Measurements from ENCODE around the gene NUCB1.
"Not testable (repeated sequence)": the region's sequence is repeated elsewhere in the genome, so short reads cannot be mapped to it uniquely, and the experiment has no call there.

Gene NUCB1

DNA sequence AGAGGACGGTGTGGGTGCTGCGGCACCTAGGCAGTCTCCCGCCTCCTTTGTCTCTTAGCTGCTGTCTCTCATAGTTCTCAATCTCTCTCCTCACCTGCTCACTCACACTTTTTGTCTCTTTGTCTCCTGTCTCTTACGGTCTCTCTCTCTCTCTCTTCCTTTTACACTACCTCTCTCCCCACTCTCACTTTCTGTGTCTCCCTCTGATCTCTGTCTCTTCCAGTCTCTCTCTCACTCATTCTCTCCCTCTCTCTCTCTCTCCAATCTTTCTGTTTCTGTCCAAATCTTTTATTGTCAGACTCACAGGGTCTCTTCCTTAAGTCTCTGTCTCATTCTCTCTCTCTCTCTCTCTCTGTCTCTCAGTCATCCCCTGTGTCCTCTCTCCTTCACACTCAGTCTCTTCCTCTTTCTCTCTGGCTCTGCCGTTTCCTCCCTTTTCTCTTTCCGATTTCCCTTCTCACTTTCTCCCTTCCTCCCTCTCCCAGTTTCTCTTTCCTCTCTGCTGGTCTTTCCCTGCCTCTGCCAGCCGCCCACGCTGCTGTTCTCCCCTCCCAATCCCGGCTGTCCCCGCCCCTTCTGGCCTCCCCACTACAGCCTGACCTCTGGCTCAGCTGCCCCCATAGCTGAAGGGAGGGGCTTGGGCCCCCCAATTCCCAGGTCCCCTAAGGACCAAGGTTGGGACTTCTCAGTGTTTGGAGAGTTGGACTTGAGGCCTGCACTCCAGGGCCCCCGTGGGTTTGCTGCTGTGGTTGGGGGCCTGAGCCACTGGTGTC, 31.8 kb upstream of the NUCB1 start, which contains the start of gene PLEKHA4:
Gene PLEKHA4, minus strand, starts transcription at position 504 of the 773 bp plus-strand sequence. CDS start 997 bp downstream, outside the sequence.
- H3K27me3 ChIP-seq (ENCODE audit: low read depth): no peaks in the 10 kb centered on the region
- in situ Hi-C loops (cut with MboI; ENCODE audit: low sequenced_read_pairs): no loop called here
- no peaks in the 10 kb centered on the region for H3K9me3 ChIP-seq
- H3K4me1 ChIP-seq: peaks cover 16% of the 10 kb centered on the region
- no peak within 1 kb of the TSS for H3K4me3 ChIP-seq
- H3K36me3 ChIP-seq (replicated peaks): peaks cover 6% of the 10 kb centered on the region
- peak in 1 of 2 experiments; percentile 54 for DNase-seq (ENCODE audit: low spot score in 2 of 2)

DNA sequence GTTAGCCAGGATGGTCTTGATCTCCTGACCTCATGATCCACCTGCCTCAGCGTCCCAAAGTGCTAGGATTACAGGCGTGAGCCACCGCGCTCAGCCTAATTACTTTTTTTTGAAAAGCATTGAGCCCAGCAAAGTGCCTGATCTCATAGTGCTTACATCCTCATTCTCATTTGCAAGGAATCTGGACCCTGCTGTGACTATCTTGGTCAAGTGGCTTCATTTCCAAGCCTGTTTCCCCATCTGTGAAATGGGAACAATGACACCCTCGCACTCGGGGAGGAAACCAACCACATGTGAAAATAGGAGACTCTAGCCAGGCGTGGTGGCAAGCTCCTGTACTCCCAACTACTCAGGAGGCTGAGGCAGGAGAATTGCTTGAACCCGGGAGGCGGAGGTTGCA, 30.1 kb upstream of the NUCB1 start:
- H3K4me1 ChIP-seq: peaks cover 31% of the 10 kb centered on the region
- no peaks in the 10 kb centered on the region for H3K27me3 ChIP-seq (ENCODE audit: low read depth)
- no peak overlapping the region for H3K4me3 ChIP-seq
- H3K36me3 ChIP-seq (replicated peaks): peaks cover 24% of the 10 kb centered on the region
- no peaks in the 10 kb centered on the region for H3K9me3 ChIP-seq
- in situ Hi-C loops (cut with MboI; ENCODE audit: low sequenced_read_pairs): no loop called here
- DNase-seq (ENCODE audit: low spot score in 2 of 2): no peak

DNA sequence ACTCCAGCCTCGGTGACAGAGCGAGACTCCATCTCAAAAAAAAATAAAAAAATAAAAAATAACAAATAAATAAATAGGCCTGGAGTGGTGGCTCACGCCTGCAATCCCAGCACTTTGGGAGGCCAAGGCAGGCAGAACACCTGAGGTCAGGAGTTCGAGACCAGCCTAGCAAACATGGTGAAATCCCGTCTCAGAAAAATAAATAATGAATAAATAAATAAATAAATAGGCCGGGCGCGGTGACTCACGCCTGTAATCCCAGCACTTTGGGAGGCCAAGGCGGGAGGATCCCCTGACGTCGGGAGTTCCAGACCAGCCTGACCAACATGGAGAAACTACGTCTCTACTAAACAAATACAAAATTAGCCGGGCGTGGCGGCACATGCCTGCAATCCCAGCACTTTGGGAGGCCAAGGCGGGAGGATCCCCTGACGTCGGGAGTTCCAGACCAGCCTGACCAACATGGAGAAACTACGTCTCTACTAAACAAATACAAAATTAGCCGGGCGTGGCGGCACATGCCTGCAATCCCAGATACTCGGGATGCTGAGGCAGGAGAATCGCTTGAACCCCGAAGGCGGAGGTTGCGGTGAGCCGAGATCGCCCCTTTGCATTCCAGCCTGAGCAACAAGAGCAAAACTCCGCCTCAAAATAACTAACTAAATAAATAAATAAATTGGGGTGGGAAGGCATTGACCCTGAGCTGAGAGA, 28.5 kb upstream of the NUCB1 start:
- in situ Hi-C loops (cut with MboI; ENCODE audit: low sequenced_read_pairs); DNase-seq (ENCODE audit: low spot score in 2 of 2); H3K27me3 ChIP-seq (ENCODE audit: low read depth); H3K9me3 ChIP-seq: not testable (repeated sequence)
- peaks cover 43% of the 10 kb centered on the region for H3K4me1 ChIP-seq
- peak overlapping the region; percentile 96 for H3K4me3 ChIP-seq
- peaks cover 36% of the 10 kb centered on the region for H3K36me3 ChIP-seq (replicated peaks)

DNA sequence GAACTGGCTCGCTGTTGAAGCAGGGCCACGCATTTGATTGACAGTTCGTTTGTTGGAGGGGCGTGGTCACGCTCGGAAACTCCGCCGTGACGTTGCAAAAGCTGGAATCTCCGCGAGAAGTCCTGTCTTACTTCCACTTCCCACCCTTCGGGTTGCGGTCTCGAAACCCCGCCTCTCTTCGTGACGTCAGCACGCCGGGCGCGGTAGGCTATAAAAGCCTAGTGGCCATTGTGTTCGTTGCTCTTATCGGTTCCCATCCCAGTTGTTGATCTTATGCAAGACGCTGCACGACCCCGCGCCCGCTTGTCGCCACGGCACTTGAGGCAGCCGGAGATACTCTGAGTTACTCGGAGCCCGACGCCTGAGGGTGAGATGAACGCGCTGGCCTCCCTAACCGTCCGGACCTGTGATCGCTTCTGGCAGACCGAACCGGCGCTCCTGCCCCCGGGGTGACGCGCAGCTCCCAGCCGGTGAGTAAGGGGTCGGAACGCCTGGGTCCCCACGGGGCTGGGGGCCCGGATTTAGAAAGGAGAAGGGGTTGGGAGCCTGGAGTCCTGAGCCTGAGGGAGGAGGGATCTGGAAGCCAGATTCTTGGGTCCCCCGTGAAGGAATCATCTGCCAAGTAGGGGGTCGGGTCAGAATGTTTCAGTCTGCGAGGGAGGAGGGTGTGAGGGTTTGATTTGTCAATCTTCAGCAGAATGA, 27.8 kb upstream of the NUCB1 start, which contains the start of gene PPP1R15A:
Gene PPP1R15A, plus strand, starts transcription at position 240 of the 702 bp plus-strand sequence. CDS start 813 bp downstream, outside the sequence.
- H3K4me1 ChIP-seq: peaks cover 41% of the 10 kb centered on the region
- no peaks in the 10 kb centered on the region for H3K9me3 ChIP-seq
- peaks cover 36% of the 10 kb centered on the region for H3K36me3 ChIP-seq (replicated peaks)
- peak; percentile 93 to 97 for DNase-seq (ENCODE audit: low spot score in 2 of 2)
- no peaks in the 10 kb centered on the region for H3K27me3 ChIP-seq (ENCODE audit: low read depth)
- in situ Hi-C loops (cut with MboI; ENCODE audit: low sequenced_read_pairs): no loop called here
- H3K4me3 ChIP-seq: peak within 1 kb of the TSS; percentile 96

DNA sequence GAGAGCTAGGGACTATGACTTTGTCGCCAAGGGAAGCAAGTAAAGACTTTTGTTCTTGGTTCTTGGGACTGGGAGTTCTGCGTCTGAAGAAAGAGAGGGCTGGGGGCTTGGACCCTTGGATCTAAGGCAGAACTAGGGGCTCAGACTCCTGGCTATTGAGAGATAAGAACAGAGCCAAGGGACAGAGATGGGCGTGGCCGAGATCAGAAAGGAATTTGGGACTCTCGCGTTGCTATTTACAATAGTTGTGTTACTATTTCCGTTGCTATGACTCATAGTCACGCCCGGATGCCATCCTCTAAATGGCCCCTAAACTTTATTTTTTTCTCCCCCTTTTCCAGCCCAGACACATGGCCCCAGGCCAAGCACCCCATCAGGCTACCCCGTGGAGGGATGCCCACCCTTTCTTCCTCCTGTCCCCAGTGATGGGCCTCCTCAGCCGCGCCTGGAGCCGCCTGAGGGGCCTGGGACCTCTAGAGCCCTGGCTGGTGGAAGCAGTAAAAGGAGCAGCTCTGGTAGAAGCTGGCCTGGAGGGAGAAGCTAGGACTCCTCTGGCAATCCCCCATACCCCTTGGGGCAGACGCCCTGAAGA, 27.1 kb upstream of the NUCB1 start:
- in situ Hi-C loops (cut with MboI; ENCODE audit: low sequenced_read_pairs): no loop called here
- peaks cover 40% of the 10 kb centered on the region for H3K4me1 ChIP-seq
- peak overlapping the region; percentile 96 for H3K4me3 ChIP-seq
- H3K36me3 ChIP-seq (replicated peaks): peaks cover 36% of the 10 kb centered on the region
- no peaks in the 10 kb centered on the region for H3K27me3 ChIP-seq (ENCODE audit: low read depth)
- DNase-seq (ENCODE audit: low spot score in 2 of 2): peak; percentile 90 to 91
- H3K9me3 ChIP-seq: no peaks in the 10 kb centered on the region

DNA sequence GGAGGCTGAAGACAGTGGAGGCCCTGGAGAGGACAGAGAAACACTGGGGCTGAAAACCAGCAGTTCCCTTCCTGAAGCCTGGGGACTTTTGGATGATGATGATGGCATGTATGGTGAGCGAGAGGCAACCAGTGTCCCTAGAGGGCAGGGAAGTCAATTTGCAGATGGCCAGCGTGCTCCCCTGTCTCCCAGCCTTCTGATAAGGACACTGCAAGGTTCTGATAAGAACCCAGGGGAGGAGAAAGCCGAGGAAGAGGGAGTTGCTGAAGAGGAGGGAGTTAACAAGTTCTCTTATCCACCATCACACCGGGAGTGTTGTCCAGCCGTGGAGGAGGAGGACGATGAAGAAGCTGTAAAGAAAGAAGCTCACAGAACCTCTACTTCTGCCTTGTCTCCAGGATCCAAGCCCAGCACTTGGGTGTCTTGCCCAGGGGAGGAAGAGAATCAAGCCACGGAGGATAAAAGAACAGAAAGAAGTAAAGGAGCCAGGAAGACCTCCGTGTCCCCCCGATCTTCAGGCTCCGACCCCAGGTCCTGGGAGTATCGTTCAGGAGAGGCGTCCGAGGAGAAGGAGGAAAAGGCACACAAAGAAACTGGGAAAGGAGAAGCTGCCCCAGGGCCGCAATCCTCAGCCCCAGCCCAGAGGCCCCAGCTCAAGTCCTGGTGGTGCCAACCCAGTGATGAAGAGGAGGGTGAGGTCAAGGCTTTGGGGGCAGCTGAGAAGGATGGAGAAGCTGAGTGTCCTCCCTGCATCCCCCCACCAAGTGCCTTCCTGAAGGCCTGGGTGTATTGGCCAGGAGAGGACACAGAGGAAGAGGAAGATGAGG, 26.4 kb upstream of the NUCB1 start:
- Histone ChIP-seq H3K27me3 (ENCODE audit: low read depth) (no peaks in the 10 kb centered on the region), H3K36me3 (replicated peaks) (peaks cover 36% of the 10 kb centered on the region), H3K4me1 (peaks cover 33% of the 10 kb centered on the region), H3K4me3 (peak overlapping the region; percentile 96), H3K9me3 (no peaks in the 10 kb centered on the region)
- no peak for DNase-seq (ENCODE audit: low spot score in 2 of 2)
- in situ Hi-C loops (cut with MboI; ENCODE audit: low sequenced_read_pairs): no loop called here

DNA sequence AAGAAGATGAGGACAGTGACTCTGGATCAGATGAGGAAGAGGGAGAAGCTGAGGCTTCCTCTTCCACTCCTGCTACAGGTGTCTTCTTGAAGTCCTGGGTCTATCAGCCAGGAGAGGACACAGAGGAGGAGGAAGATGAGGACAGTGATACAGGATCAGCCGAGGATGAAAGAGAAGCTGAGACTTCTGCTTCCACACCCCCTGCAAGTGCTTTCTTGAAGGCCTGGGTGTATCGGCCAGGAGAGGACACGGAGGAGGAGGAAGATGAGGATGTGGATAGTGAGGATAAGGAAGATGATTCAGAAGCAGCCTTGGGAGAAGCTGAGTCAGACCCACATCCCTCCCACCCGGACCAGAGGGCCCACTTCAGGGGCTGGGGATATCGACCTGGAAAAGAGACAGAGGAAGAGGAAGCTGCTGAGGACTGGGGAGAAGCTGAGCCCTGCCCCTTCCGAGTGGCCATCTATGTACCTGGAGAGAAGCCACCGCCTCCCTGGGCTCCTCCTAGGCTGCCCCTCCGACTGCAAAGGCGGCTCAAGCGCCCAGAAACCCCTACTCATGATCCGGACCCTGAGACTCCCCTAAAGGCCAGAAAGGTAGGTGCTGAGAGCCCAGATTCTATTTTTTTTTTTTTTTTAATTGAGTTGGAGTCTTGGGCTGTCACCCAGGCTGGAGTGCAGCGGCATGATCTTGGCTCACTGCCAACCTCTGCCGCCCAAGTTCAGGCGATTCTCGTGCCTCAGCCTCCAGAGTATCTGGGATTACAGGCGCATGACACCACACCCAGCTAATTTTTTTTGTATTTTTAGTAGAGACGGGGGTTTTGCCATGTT, 25.6 kb upstream of the NUCB1 start:
- peaks cover 33% of the 10 kb centered on the region for H3K4me1 ChIP-seq
- peaks cover 36% of the 10 kb centered on the region for H3K36me3 ChIP-seq (replicated peaks)
- H3K27me3 ChIP-seq (ENCODE audit: low read depth): no peaks in the 10 kb centered on the region
- peak overlapping the region; percentile 18 for H3K4me3 ChIP-seq
- DNase-seq (ENCODE audit: low spot score in 2 of 2): no peak
- in situ Hi-C loops (cut with MboI; ENCODE audit: low sequenced_read_pairs): no loop called here
- no peaks in the 10 kb centered on the region for H3K9me3 ChIP-seq

DNA sequence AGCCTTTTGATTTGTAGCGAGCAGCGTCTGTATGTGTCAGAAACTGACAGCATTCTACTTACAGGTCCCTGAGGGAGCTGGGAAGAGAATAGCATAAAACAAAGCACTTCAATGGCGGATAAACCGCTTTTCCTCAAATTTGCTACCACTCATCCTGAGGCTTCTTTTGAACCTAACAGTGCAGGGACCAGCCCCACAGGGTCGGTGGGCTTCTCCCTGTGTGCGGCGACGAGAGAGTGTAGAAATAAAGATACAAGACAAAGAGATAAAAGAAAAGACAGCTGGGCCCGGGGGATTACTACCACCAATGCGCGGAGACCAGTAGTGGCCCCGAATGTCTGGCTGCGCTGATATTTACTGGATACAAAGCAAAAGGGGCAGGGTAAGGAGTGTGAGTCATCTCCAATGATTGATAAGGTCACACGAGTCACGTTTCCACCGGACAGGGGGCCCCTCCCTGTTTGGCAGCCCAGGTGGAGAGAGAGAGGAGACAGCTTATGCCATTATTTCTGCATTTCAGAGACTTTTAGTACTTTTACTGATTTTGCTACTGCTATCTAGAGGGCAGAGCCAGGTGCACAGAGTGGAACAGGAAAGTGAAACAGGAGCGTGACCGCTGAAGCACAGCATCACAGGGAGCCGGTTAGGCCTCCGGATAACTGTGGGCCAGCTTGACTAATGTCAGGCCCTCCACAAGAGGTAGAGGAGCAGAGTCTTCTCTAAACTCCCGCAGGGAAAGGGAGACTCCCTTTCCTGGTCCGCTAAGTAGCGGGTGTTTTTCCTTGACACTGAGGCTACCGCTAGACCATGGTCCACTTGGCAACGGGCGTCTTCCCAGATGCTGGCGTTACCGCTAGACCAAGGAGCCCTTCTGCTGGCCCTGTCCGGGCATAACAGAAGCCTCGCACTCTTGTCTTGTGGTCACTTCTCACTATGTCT, 23.8 kb upstream of the NUCB1 start:
- H3K27me3 ChIP-seq (ENCODE audit: low read depth); H3K9me3 ChIP-seq; in situ Hi-C loops (cut with MboI; ENCODE audit: low sequenced_read_pairs); H3K4me3 ChIP-seq: not testable (repeated sequence)
- Histone ChIP-seq H3K4me1 (peaks cover 33% of the 10 kb centered on the region), H3K36me3 (replicated peaks) (peaks cover 36% of the 10 kb centered on the region)
- peak in 1 of 2 experiments; percentile 55 for DNase-seq (ENCODE audit: low spot score in 2 of 2)

DNA sequence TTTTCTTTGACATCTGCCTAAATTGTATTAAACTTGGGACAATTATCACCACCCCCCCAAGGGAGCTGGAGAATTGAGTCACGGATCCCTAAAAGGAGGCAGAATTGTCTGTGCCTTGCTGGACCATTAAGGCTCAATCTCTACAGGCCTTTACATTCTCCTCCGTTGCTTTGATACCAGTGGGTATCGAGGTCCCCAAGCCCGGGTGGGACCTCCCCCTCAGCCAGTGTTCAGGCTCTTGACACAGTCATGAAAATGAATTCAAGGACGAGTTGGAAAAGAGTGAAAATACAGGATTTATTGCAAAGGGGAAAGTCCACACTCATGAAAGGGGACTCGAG, 22.3 kb upstream of the NUCB1 start:
- peaks cover 30% of the 10 kb centered on the region for H3K4me1 ChIP-seq
- peaks cover 33% of the 10 kb centered on the region for H3K36me3 ChIP-seq (replicated peaks)
- no peak for DNase-seq (ENCODE audit: low spot score in 2 of 2)
- in situ Hi-C loops (cut with MboI; ENCODE audit: low sequenced_read_pairs): no loop called here
- no peaks in the 10 kb centered on the region for H3K27me3 ChIP-seq (ENCODE audit: low read depth)
- H3K9me3 ChIP-seq: no peaks in the 10 kb centered on the region
- no peak overlapping the region for H3K4me3 ChIP-seq

DNA sequence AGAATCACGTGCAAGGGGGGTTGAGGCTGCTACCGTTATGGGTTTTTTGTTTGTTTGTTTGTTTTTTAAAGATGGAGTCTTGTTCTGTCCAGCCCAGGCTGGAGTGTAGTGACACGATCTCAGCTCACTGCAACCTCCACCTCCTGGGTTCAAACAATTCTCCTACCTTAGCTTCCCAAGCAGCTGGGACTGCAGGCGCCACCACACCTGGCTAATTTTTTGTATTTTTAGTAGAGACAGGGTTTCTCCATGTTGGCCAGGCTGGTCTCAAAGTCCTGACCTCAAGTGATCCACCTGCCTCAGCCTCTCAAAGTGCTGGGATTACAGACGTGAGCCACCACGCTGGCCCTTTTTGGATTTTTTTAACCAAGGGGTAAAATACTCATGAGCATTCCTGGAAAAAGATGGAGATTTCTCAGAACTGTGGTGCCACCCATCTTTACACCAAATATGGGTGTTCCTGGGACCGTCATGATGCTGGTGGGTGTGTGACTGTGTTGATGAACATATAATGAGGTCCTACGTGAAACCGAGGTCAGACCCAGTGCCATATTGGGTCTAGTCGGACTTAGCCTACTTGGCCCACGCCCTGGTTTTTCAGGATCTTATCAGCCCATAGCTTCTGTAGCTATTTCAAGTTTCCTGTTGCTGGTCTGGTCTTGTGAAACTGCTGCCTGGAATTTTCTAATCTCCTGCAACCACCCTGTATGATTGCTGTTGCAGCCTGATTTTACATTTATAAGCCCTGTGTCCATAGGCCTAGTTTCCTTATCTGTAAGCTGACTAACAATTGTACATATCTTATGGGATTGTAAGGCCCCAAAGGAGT, 21.7 kb upstream of the NUCB1 start:
- no peaks in the 10 kb centered on the region for H3K9me3 ChIP-seq
- H3K36me3 ChIP-seq (replicated peaks): peaks cover 29% of the 10 kb centered on the region
- no peak for DNase-seq (ENCODE audit: low spot score in 2 of 2)
- H3K4me1 ChIP-seq: peaks cover 26% of the 10 kb centered on the region
- no peaks in the 10 kb centered on the region for H3K27me3 ChIP-seq (ENCODE audit: low read depth)
- in situ Hi-C loops (cut with MboI; ENCODE audit: low sequenced_read_pairs): no loop called here
- H3K4me3 ChIP-seq: no peak overlapping the region
